ENCODE results near the gene OR6C70.
"Not testable (repeated sequence)": the region's sequence is repeated elsewhere in the genome, so short reads cannot be mapped to it uniquely, and the experiment has no call there.

The OR6C70 gene

DNA sequence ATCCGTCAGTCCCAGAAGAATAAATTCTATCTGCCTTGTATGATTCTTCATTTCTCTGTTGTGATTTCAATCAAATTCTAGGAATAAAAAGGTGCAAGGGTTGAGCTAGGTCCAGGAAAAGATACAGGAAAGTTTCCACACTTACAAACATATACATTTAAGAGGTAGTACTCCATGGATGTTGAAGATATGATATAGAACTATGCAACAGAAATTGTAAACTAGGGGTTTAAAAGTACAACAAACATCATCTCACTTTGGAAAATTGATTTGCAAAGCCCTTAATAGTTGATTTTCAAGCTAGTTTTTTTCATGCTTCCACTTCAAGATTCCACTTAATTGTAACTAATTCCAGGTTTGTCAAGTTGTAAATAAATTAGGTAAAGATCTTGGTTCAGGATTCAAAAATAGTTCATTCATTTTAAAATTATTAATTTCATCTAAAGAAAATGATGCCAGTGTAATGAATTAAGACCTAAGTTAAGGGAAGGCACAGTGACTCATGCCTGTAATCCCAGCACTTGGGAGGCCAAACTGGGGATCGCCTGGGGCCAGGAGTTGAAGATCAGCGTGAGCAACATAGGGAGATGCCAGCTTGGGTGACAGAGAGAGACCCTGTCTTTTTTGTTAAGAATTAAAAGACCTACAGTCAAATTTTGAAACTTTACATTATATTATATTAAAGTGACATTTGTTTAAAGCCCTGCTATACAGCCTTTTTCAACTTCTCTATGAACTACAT, at the start of gene OR6C70:
OR6C70 (minus strand) TSS at position 51 of the 742 bp plus-strand sequence; CDS start at position 51, 0 bp downstream.
- no peak for DNase-seq

DNA sequence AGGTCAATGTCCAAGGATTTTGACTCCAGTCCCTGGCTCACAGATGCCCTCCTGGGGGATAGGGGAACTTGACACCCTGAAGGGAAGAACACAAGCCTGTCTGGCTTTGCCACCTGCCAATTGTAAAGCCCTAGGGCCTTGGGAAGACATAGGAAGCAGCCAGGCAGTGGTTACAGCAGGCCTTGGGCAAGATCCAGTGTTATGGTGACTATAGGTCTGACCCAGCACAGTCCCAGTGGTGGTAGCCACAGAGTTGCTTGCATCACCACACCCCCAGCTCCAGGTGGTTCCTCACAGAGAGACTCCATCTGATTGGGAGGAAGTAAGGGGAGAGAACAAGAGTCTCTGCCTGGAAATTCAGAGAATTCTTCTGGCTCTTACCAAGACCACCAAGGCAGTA, 46.5 kb upstream of the OR6C70 start:
- no peak for DNase-seq

DNA sequence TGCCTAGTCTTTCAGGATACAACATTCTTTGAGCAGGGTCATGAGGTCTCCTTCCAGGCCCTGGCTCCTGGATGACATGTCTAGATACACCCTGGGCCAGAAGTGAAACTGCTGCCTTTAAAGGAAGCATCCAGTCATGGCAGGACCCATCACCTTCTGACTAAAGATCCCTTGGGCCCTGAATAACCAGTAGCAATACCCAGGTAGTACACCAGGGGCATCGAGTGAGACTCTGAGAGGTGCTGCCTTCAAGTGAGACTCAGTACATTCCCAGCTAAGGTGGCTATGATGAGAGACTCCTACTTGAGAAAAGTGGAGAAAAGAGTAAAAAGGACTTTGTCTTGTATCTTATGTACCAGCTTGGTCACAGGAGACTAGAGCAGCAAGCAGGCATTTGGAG, 45.8 kb upstream of the OR6C70 start:
- DNase-seq = no peak

DNA sequence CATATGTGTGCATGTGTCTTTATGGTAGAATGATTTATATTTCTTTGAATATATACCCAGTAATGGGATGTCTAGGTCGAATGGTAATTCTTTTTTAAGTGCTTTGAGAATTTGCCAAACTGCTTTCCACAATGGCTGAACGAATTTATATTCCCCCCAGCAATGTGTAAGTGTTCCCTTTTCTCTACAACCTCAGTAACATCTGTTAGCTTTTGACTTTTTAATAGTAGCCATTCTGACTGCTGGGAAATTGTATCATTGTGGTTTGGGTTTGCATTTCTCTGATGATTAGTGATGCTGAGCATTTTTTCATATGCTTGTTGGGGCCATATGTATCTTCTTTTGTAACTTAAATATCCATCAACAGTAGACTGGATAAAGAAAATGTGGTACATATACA, 31.7 kb upstream of the OR6C70 start:
- no peak for DNase-seq

DNA sequence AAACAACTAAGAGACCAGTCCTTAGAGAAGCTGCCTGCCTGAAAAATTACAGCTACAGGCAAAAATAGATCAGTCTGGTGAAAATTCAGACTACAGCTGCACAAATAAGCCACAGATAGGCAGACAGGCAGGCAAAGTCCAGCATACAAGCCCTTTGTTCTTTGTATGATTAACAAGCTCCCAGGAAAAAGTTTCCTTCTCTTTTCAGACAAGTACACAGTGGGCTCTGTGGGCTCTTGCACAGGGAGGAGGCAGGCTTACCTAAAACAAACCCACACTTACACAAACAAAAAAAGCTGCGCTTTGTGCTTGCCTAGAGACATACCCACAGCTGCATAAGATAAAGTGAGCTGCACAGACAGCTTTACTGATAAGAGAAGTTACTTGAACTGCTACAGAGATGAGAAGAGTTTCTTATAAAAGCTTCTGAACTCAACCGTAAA, 29.9 kb upstream of the OR6C70 start:
- DNase-seq = no peak

DNA sequence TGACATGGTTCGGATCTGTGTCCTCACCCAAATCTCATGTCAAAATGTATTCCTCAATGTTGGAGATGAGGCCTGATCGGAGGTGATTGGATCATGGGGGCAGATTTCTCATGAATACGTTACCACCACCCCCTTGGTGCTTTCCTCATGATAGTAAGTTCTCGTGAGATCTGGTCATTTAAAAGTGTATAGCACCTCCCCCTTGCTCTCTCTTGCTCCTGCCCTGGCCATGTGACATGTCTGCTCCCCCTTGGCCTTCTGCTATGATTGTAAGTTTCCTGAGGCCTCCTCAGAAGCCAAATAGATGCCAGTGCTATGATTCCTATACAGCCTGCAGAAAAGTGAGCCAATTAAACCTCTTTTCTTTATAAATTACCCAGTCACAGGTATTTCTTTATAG, 29.3 kb upstream of the OR6C70 start:
- DNase-seq = no peak

DNA sequence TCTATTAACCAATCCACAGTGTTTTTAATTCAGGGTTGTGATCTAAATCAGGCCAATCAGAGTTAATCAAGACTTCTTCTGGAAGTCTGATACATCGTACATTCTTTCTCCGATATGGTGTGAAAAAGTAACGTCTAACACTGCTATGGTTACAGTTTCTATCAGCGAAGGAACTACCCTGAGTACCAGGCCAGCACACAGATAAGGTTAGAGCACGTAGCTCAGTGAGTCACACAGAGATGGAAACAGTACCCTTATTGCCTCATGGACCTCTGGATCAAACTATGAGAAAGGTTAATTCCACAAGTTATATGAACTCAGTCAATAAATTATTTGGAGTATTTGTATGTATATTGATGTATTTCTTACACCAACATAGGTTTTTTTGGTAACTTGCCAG, 25.6 kb upstream of the OR6C70 start:
- DNase-seq = no peak

DNA sequence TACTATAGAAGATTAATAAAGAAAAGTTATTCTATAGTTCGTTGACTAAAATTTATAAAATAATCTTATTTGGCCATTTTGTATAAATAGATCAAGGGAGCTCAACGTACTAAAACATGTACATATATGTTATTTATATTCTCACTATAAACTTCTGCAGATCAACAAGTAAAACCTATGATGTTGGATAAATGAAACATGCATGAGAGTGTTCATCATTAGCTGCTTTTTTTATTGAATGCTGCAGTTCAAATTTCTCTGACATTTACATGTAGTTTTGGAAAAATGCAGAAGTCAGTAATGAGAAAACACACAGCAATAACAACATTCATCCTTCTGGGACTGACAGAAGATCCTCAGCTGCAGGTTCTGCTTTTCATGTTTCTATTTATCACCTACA, 22.1 kb upstream of the OR6C70 start, which contains the start of gene OR6C68:
OR6C68 (plus strand) TSS at position 301 of the 400 bp plus-strand sequence; CDS start at position 301, 0 bp downstream.
- DNase-seq = no peak

DNA sequence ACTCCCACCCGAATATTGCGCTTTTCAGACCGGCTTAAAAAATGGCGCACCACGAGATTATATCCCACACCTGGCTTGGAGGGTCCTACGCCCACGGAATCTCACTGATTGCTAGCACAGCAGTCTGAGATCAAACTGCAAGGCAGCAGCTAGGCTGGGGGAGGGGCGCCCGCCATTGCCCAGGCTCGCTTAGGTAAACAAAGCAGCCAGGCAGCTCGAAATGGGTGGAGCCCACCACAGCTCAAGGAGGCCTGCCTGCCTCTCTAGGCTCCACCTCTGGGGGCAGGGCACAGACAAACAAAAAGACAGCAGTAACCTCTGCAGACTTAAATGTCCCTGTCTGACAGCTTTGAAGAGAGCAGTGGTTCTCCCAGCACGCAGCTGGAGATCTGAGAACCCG, 14.3 kb upstream of the OR6C70 start:
- DNase-seq = not testable (repeated sequence)

DNA sequence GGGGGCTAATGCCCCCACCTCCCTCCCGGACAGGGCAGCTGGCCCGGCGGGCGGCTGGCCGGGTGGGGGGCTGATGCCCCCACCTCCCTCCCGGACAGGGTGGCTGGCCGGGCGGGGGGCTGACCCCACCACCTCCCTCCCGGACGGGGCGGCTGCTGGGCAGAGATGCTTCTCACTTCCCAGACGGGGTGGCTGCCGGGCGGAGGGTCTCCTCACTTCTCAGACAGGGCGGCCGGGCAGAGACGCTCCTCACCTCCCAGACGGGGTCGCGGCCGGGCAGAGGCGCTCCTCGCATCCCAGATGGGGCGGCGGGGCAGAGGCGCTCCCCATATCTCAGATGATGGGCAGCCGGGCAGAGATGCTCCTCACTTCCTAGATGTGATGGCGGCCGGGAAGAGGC, 9.2 kb upstream of the OR6C70 start:
- DNase-seq = not testable (repeated sequence)

DNA sequence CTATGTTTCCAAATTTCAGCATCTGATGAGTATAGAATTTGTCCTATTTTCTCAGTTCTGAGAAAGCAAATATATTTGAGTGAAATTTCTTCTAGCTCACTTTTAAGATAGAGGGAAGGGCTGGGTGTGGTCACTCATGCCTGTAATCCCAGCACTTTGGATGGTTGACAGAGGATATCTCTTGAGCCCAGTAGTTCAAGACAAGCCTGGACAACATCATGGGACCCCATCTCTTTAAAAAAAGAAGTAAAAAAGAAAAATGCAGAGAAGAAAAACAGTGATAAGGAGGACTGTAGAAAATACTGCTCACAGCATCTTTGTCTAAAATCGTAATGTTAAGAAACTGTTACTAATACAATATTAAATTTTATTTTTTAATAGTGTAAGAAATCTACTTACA, 2.3 kb upstream of the OR6C70 start:
- DNase-seq = no peak

DNA sequence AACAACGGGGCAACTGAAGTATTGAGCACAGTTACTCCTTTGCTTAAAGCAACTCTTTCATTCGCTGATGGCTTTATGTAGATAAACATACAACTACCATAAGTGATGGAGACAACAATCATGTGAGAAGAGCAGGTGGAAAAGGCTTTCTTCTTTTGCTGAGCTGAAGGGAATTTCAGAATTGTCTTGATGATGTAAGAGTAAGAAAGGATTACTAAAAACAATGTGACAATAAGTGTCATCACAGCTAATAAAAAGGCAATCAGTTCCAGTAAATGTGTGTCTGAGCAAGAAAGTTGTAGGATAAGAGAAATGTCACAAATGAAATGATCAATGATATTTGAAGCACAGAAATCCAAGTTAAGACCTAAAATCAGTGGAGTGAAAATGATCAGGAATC, 647 bp downstream of the OR6C70 start:
- no peak for DNase-seq

DNA sequence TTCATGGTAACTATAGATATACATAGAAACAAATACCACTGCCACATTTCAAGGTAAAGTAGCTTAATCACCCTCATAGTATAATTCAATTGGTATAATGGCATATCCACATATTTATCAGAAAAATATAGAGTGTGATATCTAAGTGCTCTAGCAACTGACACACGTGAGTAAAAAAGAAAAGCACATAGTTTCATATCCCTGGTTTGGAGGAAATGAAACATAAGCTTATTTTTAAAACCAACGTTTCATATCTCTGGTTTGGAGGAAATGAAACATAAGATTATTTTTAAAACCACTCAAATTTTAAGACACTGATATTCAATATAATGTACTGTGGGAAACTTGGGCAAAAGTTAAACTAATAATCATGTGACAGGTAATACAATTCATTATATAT, 2.1 kb downstream of the OR6C70 start:
- no peak for DNase-seq

DNA sequence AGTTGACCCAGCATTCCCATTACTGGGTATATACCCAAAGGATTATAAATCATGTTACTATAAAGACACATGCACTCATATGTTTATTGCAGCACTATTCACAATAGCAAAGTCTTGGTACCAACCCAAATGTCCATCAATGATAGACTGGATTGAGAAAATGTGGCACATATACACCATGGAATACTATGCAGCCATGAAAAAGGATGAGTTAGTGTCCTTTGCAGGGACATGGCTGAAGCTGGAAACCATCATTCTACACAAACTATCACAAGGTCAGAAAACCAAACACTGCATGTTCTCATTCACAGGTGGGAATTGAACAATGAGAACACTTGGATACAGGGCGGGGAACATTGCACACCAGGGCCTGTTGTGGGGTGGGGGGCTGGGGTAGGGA, 5.0 kb downstream of the OR6C70 start:
- DNase-seq = not testable (repeated sequence)

DNA sequence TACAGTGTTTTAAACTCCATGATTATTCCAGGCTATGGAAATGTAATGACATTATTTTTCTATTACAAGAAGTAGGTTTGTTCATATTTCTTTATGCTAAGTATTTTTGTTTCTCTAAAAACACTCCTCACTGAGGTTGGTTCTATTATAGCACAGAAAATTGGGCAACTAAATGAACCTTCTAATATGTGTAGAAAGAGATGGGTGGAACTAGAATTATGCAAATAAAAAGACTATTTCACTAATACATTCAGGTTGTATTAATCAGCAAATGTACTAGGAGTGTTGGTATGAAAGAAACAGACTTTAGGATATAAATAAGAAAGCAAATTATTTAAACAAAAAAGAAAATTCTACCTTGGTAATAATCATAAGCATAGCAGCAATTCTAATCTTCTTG, 21.1 kb downstream of the OR6C70 start:
- no peak for DNase-seq

DNA sequence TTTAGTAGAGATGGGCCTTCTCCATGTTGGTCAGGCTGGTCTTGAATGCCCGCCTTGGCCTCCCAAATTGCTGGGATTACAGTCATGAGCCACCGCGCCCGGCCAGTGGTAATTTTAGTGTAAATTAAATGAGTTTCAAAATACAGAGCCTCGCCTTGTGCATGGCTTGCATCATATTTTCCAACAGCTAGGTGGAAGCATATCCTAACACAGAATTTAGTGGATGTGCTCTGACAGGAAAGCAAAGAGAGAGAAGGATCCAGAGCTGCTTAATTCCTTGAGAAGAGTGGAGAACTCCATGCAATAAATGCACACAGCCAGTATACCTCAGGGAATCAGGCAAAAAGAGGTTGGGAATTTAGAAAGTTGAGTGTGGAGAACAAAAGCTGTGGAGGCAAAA, 23.6 kb downstream of the OR6C70 start:
- no peak for DNase-seq

DNA sequence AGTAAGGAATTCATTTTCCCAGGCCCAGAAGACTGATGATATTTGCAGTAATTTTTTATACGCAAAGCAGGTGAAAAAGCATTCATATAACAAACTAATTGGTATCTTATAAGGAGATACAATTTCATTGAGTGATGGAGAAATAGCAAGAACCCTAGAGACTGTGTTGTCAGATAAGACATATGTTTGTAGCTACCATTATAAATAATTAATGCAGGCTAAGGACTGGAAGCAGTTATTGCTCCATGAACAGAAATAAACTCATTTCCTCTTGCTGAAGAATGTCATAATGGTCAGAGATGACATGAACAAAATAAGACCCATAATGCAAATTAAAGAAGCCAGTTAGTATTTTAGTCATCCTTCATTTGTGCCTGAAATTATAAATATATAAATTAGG, 24.6 kb downstream of the OR6C70 start:
- no peak for DNase-seq

DNA sequence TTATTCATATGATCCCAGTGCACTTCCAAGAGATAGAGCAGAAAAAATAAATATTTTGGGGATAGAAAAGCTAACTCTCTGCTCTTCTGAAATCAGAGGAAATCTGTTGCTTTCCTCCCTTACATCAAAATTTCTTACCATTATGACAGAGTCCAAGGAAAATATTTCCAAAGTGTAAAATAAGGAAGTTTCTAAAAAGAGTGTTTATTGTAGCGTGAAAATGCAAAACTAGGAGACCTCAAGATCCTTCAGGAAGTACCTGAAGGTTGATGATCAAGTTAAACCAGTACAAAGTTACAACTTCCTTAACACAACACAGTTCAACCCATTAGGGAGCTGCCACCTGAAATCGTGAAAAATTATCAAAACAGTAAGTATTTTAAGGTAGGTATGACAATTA, 26.2 kb downstream of the OR6C70 start, which contains the start of gene OR6C2:
OR6C2 (plus strand) TSS at position 301 of the 400 bp plus-strand sequence. CDS start 8,138 bp downstream, outside the sequence.
- DNase-seq = no peak

DNA sequence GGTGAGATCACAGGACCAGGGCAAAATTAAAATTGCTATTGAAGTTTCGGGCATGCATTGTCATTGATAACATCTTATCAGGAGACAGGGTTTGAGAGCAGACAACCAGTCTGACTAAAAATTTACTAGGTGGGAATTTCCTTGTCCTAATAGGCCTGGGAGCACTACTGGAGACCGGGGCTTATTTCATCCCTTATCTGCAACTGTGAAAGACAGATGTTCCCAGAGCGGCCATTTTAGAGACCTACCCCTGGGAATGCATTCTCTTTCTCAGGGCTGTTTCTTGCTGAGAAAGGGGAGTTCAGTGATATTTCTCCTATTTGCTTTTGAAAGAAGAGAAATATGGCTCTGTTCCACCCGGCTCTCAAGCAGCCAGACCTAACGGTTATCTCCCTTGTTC, 28.7 kb downstream of the OR6C70 start:
- not testable (repeated sequence) for DNase-seq

DNA sequence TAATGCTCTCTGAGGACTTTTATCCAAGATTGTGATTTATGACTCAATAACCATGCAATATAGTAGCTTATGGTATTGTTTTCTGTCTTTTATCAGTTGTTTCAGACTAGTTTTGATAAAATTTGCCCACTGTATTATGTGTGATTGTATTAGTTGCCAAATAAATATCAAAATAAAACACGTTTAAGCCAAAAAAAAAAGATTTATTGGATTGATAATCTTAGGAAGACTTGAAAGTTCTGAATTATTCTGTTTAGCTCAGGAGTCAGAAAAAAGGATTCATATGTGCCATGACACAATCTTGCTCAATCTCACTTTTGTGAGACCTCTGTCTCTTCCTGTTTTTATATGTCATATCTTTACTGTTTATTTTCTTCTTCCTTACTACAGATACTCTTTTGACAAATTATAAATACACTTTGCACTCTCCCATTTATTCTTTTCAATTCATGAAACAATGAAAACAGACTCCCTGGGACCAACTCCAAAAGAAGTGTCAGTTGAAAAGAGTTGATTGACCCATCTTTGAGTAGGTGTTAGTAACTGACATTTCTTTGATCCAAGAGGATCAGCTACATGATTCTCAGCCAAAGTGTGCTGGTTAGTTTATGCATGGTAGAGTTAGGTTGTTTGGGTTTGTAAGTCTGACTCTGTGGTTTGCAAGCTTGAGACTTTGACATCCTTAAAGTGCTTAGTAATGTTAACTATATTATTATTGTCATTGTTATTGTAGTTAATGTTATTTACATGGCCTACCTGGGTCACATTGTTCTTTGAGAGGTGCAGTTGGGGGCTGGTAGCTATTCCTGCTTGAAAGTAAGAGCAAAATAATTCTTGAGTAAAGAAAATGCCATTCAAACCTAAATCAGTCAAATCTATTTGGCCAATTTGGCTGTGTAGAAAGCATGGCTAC, 41.4 kb downstream of the OR6C70 start:
- DNase-seq = no peak

DNA sequence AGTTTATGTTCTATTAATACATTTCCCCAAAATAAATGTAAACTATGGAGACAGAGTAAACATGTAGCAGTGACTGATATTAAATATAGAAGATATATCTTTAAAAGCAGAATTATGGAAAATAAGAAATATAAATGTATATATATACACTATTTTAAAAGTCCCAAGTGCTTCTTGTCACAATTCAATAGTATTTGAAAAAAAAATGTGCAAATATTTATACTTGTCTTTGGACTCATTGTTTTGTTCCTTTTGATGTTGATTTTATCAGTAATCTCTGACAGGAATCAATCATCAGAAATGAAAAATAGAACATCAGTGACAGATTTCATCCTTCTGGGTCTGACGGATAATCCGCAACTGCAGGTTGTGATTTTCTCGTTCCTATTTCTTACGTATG, 44.0 kb downstream of the OR6C70 start, which contains the start of gene OR6C76:
OR6C76 (plus strand) TSS at position 301 of the 400 bp plus-strand sequence; CDS start at position 301, 0 bp downstream.
- DNase-seq = no peak

DNA sequence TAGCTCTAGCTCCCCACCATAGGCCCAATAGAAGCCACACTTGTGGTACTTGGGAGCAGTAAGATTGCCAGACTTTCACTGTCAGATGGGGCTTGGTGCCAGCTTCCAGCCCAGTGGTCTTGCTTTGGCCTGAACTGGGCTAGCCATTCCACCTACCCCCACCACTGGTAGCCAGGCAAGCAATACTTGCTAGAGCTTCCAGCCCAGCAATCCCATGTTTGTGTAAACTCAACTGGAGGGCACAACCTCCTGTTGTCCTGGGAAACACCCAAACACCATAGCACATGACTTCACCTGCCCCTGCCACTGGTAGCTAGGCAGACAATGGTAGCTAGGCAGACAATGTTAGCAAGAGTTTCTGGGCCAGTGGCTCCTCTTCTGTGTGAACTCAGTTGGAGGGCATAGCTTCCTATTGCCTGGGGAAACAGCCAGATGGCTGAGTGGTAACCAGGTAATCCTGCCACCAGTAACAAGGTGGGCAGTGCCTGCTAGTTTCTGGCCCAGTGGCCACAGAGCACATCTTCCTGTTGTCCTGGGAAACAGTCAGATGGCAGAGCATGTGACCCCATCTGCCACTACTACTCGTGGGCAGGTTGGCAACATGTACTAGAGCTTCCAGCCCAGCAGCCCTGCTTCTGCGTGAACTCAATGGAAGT, 49.5 kb downstream of the OR6C70 start:
- no peak for DNase-seq
